RWPE1 (cell line): Measurements from ENCODE around the gene ALOX15B.
"Not testable (repeated sequence)": the region's sequence is repeated elsewhere in the genome, so short reads cannot be mapped to it uniquely, and the experiment has no call there.

Experiments
- CTCF ChIA-PET: fragments of 350-600 bp; sonication (Branson Sonifier 250); formaldehyde crosslinking; extraction: SDS; loops from one replicate; lab custom pipeline; 2021; lab: Yijun Ruan, JAX
- POLR2A ChIA-PET: fragments of 400-600 bp; formaldehyde crosslinking; extraction: SDS; loops from one replicate; lab custom pipeline; 2020; ENCODE audit warnings: antibody characterized with exemption; ENCODE audit not compliant: low non-redundant PET; lab: Yijun Ruan, JAX
- DNase-seq: peaks from one replicate; pipeline ENCODE4 v3.0.0; 2012; ENCODE audit warnings: low spot score
- H3K27ac ChIP-seq: fragments of 450-650 bp; 2 replicates; pipeline ENCODE4 v1.5.1; 2017
- TF ChIP-seq, protein P1 (sequence below): fragments of 450-650 bp; conservative IDR thresholded peaks from 2 replicates; pipeline ENCODE4 v1.5.1; 2017; ENCODE audit warnings: low read depth, mild to moderate bottlenecking

Gene ALOX15B

DNA sequence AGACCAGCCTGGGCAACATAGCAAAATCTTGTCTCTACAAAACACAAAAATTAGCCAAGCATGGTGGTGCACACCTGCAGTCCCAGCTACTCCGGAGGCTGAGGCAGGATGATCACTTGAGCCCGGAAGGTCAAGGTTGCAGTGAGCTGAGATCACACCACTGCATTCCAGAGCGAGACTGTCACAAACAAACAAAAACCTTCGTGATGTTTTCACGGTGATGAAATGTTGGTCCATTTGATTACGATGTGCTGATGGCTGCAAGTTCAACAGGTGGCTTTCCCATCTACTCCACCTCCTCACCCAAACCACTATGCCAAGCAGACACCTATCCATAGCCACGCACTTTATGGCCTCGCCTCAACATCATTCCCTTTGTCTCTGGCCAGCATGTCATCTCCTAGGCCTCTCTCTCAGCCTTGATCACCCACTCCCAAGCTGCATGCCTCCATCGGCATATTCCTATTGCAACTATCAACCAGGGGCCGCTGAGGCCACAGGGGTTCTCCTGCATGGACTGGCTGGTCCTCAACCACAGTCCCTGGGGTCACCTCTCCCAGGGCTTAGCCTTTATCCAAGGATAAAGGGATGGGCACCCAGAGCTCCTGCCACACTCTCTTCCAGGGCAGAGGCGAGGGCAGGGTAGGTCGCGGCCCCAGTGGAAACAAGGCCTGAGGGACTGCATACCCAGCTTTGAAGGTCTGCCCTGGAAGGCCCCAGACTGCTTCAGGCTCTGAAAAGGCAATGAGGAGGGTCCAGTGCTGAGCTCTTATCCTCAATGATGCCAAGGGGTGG, 17.1 kb upstream of the ALOX15B start:
- CTCF ChIA-PET: interaction anchor here (0.7 to 2.1 kb wide), 4 partner anchors 10 to 278 kb away, joined by 3 to 11 read pairs (median 4); no protein-coding TSS in a partner anchor
- POLR2A ChIA-PET: no interaction called here
- TF ChIP-seq, protein P1, sequence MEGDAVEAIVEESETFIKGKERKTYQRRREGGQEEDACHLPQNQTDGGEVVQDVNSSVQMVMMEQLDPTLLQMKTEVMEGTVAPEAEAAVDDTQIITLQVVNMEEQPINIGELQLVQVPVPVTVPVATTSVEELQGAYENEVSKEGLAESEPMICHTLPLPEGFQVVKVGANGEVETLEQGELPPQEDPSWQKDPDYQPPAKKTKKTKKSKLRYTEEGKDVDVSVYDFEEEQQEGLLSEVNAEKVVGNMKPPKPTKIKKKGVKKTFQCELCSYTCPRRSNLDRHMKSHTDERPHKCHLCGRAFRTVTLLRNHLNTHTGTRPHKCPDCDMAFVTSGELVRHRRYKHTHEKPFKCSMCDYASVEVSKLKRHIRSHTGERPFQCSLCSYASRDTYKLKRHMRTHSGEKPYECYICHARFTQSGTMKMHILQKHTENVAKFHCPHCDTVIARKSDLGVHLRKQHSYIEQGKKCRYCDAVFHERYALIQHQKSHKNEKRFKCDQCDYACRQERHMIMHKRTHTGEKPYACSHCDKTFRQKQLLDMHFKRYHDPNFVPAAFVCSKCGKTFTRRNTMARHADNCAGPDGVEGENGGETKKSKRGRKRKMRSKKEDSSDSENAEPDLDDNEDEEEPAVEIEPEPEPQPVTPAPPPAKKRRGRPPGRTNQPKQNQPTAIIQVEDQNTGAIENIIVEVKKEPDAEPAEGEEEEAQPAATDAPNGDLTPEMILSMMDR: no peak
- H3K27ac ChIP-seq: no peak overlapping the region
- no peak for DNase-seq

DNA sequence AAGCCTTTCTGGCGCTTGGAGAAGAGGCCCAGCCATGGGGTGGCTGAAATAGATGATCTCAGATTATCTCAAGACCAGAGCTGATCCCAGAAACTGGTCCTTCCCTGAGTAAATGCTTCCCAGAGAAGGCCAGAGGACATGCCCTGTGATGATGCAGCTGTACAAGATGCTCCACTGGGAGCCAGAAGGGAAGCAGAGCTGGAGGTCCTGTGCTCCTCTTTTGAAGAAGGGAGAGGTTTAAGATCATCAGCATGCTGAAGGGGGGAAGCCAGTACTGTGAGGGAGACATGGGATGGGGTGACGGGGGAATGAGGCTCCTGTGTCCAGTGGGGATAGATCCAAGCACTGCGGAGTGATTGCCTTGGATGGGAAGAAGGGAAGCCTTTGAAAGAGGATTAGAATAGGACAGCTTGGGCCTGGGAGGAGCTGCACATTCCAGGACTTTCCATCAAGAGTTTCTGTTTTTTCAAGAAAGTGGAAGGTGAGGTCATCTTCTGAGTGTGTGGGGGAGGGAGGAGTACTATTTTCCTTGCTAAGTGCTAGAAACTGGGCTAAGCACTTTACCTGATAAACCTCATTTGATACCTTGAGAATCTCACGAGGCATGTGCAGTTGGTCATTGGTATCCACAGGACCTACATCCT, 16.4 kb upstream of the ALOX15B start:
- POLR2A ChIA-PET: no interaction called here
- TF ChIP-seq, protein P1: no peak

DNA sequence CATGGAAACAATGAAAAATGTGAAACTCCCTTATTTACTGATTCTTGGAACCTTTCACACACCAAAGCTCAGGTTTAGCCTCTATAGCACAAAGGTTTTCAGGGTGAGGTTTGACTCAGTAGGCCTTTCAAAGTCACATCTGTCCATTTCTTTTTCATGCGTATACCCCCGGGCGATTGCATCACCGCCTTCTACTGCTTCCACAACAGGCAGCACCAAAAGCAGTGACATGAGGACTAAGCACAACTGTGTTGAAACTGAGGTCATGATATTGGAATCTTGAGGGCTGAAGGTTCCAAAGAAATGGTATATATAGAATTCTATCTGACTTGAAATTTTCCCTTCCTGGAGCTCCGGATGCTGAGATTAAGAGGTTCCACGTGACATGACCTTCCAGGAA, 14.7 kb upstream of the ALOX15B start:
- H3K27ac ChIP-seq, DNase-seq, POLR2A ChIA-PET, CTCF ChIA-PET: not testable (repeated sequence)

More for the DNA sequence above, 16.4 kb upstream of the ALOX15B start:
- no peak for DNase-seq
- H3K27ac ChIP-seq: no peak overlapping the region
- CTCF ChIA-PET: interaction anchor here (0.7 to 2.1 kb wide), 4 partner anchors 9 to 278 kb away, joined by 3 to 11 read pairs (median 4); no protein-coding TSS in a partner anchor

DNA sequence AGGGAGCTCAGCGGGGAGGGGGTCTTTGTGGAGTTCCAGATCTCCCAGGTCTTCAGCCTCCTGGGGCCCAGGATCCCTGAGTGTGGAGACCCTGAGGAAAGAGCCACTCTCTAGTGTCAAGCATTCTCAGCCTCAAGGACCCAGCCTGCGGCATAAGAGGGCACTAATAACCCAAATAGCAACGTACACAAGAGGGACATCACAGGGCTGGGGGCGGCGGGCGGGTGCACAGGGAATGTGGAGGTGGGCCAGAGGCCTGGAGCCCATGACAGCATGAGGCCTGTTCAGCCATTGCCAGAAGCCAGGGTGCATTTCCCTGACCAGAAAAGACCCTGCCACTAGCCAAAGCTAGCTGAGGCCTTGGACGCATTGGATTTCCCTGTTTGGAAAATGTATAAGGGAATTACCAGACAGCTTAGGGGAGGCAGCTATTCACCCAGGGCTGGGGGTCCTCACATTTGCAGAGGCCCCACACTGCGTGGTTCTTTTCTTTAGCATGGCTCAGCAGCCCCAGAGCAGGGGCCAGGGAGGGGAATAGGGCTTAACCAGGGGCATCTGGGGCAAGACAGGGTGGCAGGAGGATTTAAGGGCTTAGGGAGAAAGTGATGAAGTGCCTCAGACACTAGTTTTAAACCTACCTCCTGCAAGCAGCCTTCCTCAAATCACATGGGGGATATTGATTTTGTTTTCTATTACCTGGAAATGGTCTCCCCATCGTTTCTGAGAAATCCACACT, 13.5 kb upstream of the ALOX15B start:
- H3K27ac ChIP-seq: no peak overlapping the region
- ChIA-PET POLR2A (no interaction called here), CTCF (interaction anchor here (0.5 to 0.6 kb wide), 2 partner anchors 9 to 356 kb away, joined by 3 to 7 read pairs; no protein-coding TSS in a partner anchor)
- no peak for DNase-seq
- TF ChIP-seq, protein P1: no peak

DNA sequence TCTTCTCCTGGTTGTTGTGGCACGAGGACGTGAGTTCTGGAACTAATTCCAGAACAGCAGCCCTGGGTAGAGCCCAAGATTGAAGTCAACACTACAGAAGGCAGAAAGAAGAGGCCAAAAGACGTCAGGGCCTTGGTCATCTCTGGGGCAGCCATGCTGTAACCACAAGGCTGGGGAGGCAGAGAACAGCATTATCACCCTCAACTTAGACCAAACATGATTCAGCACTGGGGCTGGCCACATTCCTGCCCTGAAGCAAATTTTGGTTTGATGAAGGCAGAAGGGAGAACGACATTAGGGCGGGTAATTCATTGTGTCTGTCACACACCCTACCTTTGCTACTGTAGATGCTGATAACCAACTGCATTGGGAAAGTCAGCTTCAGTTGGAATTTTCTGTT, 9.7 kb upstream of the ALOX15B start:
- ChIA-PET POLR2A (no interaction called here), CTCF (no interaction called here)
- peak; percentile 44 for DNase-seq
- H3K27ac ChIP-seq: no peak overlapping the region; the same call in 1 of the 2 replicates
- TF ChIP-seq, protein P1: no peak

DNA sequence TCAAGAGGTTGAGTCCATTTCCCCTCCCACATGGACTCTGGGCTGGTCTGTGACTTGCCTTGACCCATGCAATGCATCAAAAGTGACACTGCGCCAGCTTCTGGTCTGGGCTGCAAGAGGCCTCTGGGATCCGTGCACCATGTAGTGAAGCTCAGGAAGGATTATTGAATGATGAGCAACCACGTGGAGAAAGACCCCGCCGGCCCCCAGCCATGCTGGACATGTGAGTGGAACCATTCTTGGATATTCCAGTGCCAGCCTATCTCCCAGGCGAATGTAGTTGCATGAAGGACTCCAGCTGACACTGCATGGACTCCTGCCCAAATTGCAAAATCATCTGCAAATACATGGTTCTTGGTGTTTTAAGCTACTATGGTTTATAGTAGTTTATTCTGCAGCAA, 7.6 kb upstream of the ALOX15B start:
- ChIA-PET CTCF (interaction anchor here (0.5 to 3.6 kb wide), 6 partner anchors 9 to 582 kb away, joined by 3 to 21 read pairs (median 3); no protein-coding TSS in a partner anchor), POLR2A (no interaction called here)
- no peak overlapping the region for H3K27ac ChIP-seq
- TF ChIP-seq, protein P1: no peak
- DNase-seq: no peak
